Measurements from ENCODE around the gene HBG1. TPM values are rescaled to one million over a fixed set of nuclear protein-coding genes. Genes with fewer than 3 reads are reported as not detected.

Gene HBG1
- total and polyA plus RNA-seq, 2 donors (not counting 1 experiment from before 2014, with no cell fraction given): not detected

- DNase-seq: no peak
- ChIA-PET CTCF (no interaction called here), POLR2A (no interaction called here)
- Histone ChIP-seq H3K27ac (ENCODE audit: low read length in 2 of 2) (no peak overlapping the region), H3K27me3 (replicated peaks in 1 of 4; ENCODE audit: control extremely low read depth in 1 of 4, control insufficient read depth in 3 of 4, insufficient read depth in 4 of 4, low read length in 3 of 4) (no peaks in the 10 kb centered on the region), H3K79me2 (ENCODE audit: control insufficient read depth, insufficient read depth, low read length) (no peaks in the 10 kb centered on the region), H3K4me3 (ENCODE audit: control extremely low read depth in 1 of 5, extremely low read depth in 1 of 5, insufficient read depth in 1 of 5, low read depth in 2 of 5, low read length in 4 of 5) (no peak overlapping the region), H3K9me3 (ENCODE audit: control extremely low read depth in 1 of 3, control insufficient read depth in 2 of 3, insufficient read depth in 1 of 3, low read length in 2 of 3) (peaks cover 0 to 5% (median 0%) of the 10 kb centered on the region in 3 donors), H3K36me3 (replicated peaks in 1 of 2; ENCODE audit: control extremely low read depth in 1 of 2, control insufficient read depth in 1 of 2, extremely low read depth in 1 of 2, insufficient read depth in 2 of 2, low read length in 1 of 2) (no peaks in the 10 kb centered on the region), H3K9ac (ENCODE audit: low read length) (no peak overlapping the region), H3K4me1 (ENCODE audit: control insufficient read depth in 2 of 2, insufficient read depth in 2 of 2, low read length in 2 of 2) (no peaks in the 10 kb centered on the region), H2AFZ (ENCODE audit: insufficient read depth, low read depth, low read length, poor library complexity, severe bottlenecking) (no peak overlapping the region), H3K4me2 (replicated peaks; ENCODE audit: low read depth, low read length, poor library complexity, severe bottlenecking) (no peak overlapping the region), H4K20me1 (ENCODE audit: control insufficient read depth, insufficient read depth, low read length, poor library complexity, severe bottlenecking) (no peaks in the 10 kb centered on the region)
- no peak overlapping the region for H3K4me3 Mint-ChIP-seq
- ATAC-seq (ENCODE audit: low read depth): no peak
- H3K27ac Mint-ChIP-seq: no peak overlapping the region
- H3K9me3 Mint-ChIP-seq (ENCODE audit: insufficient read depth): no peaks in the 10 kb centered on the region
- TF ChIP-seq EZH2 (IDR thresholded peaks at IDR 0.05; ENCODE audit: borderline replicate concordance, insufficient read depth, low read depth, low read length, poor library complexity, severe bottlenecking): no peak
- TF ChIP-seq CTCF (IDR thresholded peaks at IDR 0.05): no peak
- intact Hi-C loops (cut with micrococcal nuclease): no loop called here
- H3K4me1 Mint-ChIP-seq: no peaks in the 10 kb centered on the region
- H3K27me3 Mint-ChIP-seq: no peaks in the 10 kb centered on the region
Observed at GRCh38 chr11:5198285-5198684, 51.4 kb downstream of the HBG1 start.

Other genes with a start within 250 kb of the HBG1 start
- gene OR52J3, start 203.3 kb downstream of the HBG1 start, total RNA-seq: not detected in 2 replicates
- gene OR52J3, start 203.3 kb downstream of the HBG1 start, polyA plus RNA-seq: not detected in 2 replicates
- not detected in 2 replicates for gene OR52E2, start 190.2 kb downstream of the HBG1 start, total RNA-seq
- gene OR52E2, start 190.2 kb downstream of the HBG1 start, polyA plus RNA-seq: not detected in 2 replicates
- gene OR52E1, start 180.3 kb downstream of the HBG1 start, total RNA-seq: not detected in 2 replicates
- not detected in 2 replicates for gene OR52E1, start 180.3 kb downstream of the HBG1 start, polyA plus RNA-seq
- gene OR52A5, start 111.5 kb downstream of the HBG1 start, total RNA-seq: not detected in 2 replicates
- gene OR52A5, start 111.5 kb downstream of the HBG1 start, polyA plus RNA-seq: not detected in 2 replicates
- not detected in 2 replicates for gene OR52A1, start 95.1 kb downstream of the HBG1 start, total RNA-seq
- not detected in 2 replicates for gene OR52A1, start 95.1 kb downstream of the HBG1 start, polyA plus RNA-seq
- not detected in 2 replicates for gene OR51V1, start 49.2 kb downstream of the HBG1 start, total RNA-seq
- gene OR51V1, start 49.2 kb downstream of the HBG1 start, polyA plus RNA-seq: not detected in 2 replicates
- gene HBB, start 22.8 kb downstream of the HBG1 start, total RNA-seq: 378 and 385 TPM in 2 replicates
- gene HBB, start 22.8 kb downstream of the HBG1 start, polyA plus RNA-seq: 69.7 and 1,053 TPM in 2 replicates
- gene HBD, start 15.4 kb downstream of the HBG1 start, total RNA-seq: not detected in 2 replicates
- gene HBD, start 15.4 kb downstream of the HBG1 start, polyA plus RNA-seq: 0.84 TPM in 1 of 2 replicates, not detected in the other
- gene HBG2, start 4.9 kb upstream of the HBG1 start, total RNA-seq: not detected in 2 replicates
- 0.89 TPM in 1 of 2 replicates, not detected in the other for gene HBG2, start 4.9 kb upstream of the HBG1 start, polyA plus RNA-seq
- not detected in 2 replicates for gene HBE1, start 20.1 kb upstream of the HBG1 start, total RNA-seq
- not detected in 2 replicates for gene HBE1, start 20.1 kb upstream of the HBG1 start, polyA plus RNA-seq
- gene OR51B4, start 52.1 kb upstream of the HBG1 start, total RNA-seq: not detected in 2 replicates
- gene OR51B4, start 52.1 kb upstream of the HBG1 start, polyA plus RNA-seq: 0.21 TPM in 1 of 2 replicates, not detected in the other
- gene OR51B2, start 74.4 kb upstream of the HBG1 start, total RNA-seq: not detected in 2 replicates
- not detected in 2 replicates for gene OR51B2, start 74.4 kb upstream of the HBG1 start, polyA plus RNA-seq
- 0.66 and 0.67 TPM in 2 replicates for gene OR51B5, start 93.7 kb upstream of the HBG1 start, total RNA-seq
- not detected in 2 replicates for gene OR51B5, start 93.7 kb upstream of the HBG1 start, polyA plus RNA-seq
- not detected in 2 replicates for gene OR51B6, start 101.7 kb upstream of the HBG1 start, total RNA-seq
- gene OR51B6, start 101.7 kb upstream of the HBG1 start, polyA plus RNA-seq: not detected in 2 replicates
- not detected in 2 replicates for gene OR51M1, start 134.0 kb upstream of the HBG1 start, total RNA-seq
- not detected in 2 replicates for gene OR51M1, start 134.0 kb upstream of the HBG1 start, polyA plus RNA-seq
- gene OR51Q1, start 172.3 kb upstream of the HBG1 start, total RNA-seq: not detected in 2 replicates
- not detected in 2 replicates for gene OR51Q1, start 172.3 kb upstream of the HBG1 start, polyA plus RNA-seq
- gene OR51I1, start 191.7 kb upstream of the HBG1 start, total RNA-seq: not detected in 2 replicates
- 0.30 and 0.31 TPM in 2 replicates for gene OR51I1, start 191.7 kb upstream of the HBG1 start, polyA plus RNA-seq
- not detected in 2 replicates for gene OR51I2, start 199.5 kb upstream of the HBG1 start, total RNA-seq
- not detected in 2 replicates for gene OR51I2, start 199.5 kb upstream of the HBG1 start, polyA plus RNA-seq
- not detected in 2 replicates for gene OR52D1, start 238.8 kb upstream of the HBG1 start, total RNA-seq
- not detected in 2 replicates for gene OR52D1, start 238.8 kb upstream of the HBG1 start, polyA plus RNA-seq